ENCODE data around the gene ALOX15.
"Not testable (repeated sequence)": the region's sequence is repeated elsewhere in the genome, so short reads cannot be mapped to it uniquely, and the experiment has no call there.

Gene ALOX15

GRCh38 chr17:4590981-4591453, 50.5 kb downstream of the ALOX15 start:
- no peak for DNase-seq

- DNase-seq: not testable (repeated sequence)
These were observed 51.4 kb downstream of the ALOX15 start for GRCh38 chr17:4590042-4590441.

GRCh38 chr17:4588898-4589625, 52.4 kb downstream of the ALOX15 start:
- DNase-seq: no peak

GRCh38 chr17:4588391-4588790, 53.1 kb downstream of the ALOX15 start:
- DNase-seq: no peak

- no peak for DNase-seq
These were observed 53.7 kb downstream of the ALOX15 start for GRCh38 chr17:4587803-4588202.

- DNase-seq: no peak
These were observed 54.3 kb downstream of the ALOX15 start for GRCh38 chr17:4587195-4587594.

- no peak for DNase-seq
These were observed 55.4 kb downstream of the ALOX15 start for GRCh38 chr17:4586043-4586442.

- DNase-seq: no peak
These were observed 55.9 kb downstream of the ALOX15 start for GRCh38 chr17:4585638-4585994.

GRCh38 chr17:4584917-4585637, 56.4 kb downstream of the ALOX15 start:
- no peak for DNase-seq

- DNase-seq: no peak
These were observed 57.2 kb downstream of the ALOX15 start, which contains the start of gene SMTNL2 for GRCh38 chr17:4584101-4584916. SMTNL2 (plus strand) TSS chr17:4584529; CDS start chr17:4584606, 77 bp downstream.

GRCh38 chr17:4583782-4584100, 57.7 kb downstream of the ALOX15 start:
- no peak for DNase-seq

GRCh38 chr17:4583206-4583605, 58.3 kb downstream of the ALOX15 start:
- no peak for DNase-seq

GRCh38 chr17:4582691-4583090, 58.8 kb downstream of the ALOX15 start:
- DNase-seq: no peak

- no peak for DNase-seq
These were observed 59.4 kb downstream of the ALOX15 start for GRCh38 chr17:4582101-4582501.
